ENCODE measurements around the gene TOMM5.

DNA sequence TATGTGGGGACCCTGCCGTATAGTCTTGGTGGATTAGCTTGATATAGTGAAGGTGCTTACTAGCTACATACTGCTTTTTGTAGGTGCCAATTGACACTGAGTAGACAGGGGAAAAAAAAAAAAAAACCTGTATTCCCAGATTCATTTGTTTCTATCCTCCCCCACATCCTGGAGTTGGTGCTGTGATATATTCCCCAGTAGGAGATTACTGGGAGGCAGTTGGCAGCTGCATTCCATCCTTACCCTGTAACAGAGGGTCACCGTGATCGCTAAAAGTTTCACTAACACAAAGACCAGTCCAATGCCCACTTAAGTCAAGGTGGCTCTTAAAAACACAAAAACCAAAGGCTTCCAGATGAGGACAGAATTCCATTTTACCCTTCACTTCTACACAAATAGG, 27.4 kb upstream of the TOMM5 start:
- TF ChIP-seq, protein P1, sequence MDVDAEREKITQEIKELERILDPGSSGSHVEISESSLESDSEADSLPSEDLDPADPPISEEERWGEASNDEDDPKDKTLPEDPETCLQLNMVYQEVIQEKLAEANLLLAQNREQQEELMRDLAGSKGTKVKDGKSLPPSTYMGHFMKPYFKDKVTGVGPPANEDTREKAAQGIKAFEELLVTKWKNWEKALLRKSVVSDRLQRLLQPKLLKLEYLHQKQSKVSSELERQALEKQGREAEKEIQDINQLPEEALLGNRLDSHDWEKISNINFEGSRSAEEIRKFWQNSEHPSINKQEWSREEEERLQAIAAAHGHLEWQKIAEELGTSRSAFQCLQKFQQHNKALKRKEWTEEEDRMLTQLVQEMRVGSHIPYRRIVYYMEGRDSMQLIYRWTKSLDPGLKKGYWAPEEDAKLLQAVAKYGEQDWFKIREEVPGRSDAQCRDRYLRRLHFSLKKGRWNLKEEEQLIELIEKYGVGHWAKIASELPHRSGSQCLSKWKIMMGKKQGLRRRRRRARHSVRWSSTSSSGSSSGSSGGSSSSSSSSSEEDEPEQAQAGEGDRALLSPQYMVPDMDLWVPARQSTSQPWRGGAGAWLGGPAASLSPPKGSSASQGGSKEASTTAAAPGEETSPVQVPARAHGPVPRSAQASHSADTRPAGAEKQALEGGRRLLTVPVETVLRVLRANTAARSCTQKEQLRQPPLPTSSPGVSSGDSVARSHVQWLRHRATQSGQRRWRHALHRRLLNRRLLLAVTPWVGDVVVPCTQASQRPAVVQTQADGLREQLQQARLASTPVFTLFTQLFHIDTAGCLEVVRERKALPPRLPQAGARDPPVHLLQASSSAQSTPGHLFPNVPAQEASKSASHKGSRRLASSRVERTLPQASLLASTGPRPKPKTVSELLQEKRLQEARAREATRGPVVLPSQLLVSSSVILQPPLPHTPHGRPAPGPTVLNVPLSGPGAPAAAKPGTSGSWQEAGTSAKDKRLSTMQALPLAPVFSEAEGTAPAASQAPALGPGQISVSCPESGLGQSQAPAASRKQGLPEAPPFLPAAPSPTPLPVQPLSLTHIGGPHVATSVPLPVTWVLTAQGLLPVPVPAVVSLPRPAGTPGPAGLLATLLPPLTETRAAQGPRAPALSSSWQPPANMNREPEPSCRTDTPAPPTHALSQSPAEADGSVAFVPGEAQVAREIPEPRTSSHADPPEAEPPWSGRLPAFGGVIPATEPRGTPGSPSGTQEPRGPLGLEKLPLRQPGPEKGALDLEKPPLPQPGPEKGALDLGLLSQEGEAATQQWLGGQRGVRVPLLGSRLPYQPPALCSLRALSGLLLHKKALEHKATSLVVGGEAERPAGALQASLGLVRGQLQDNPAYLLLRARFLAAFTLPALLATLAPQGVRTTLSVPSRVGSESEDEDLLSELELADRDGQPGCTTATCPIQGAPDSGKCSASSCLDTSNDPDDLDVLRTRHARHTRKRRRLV (CRISPR knock-in tag; IDR thresholded peaks at IDR 0.05), result no peak
- no peak for TF ChIP-seq ZBTB7A (CRISPR knock-in tag; IDR thresholded peaks at IDR 0.05)
- TF ChIP-seq NFE2L1 (CRISPR knock-in tag; IDR thresholded peaks at IDR 0.05; ENCODE audit: borderline replicate concordance), result no peak
- TF ChIP-seq, protein P2, sequence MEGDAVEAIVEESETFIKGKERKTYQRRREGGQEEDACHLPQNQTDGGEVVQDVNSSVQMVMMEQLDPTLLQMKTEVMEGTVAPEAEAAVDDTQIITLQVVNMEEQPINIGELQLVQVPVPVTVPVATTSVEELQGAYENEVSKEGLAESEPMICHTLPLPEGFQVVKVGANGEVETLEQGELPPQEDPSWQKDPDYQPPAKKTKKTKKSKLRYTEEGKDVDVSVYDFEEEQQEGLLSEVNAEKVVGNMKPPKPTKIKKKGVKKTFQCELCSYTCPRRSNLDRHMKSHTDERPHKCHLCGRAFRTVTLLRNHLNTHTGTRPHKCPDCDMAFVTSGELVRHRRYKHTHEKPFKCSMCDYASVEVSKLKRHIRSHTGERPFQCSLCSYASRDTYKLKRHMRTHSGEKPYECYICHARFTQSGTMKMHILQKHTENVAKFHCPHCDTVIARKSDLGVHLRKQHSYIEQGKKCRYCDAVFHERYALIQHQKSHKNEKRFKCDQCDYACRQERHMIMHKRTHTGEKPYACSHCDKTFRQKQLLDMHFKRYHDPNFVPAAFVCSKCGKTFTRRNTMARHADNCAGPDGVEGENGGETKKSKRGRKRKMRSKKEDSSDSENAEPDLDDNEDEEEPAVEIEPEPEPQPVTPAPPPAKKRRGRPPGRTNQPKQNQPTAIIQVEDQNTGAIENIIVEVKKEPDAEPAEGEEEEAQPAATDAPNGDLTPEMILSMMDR (CRISPR knock-in tag; IDR thresholded peaks at IDR 0.05), result no peak
- no peak for TF ChIP-seq POLR2A (IDR thresholded peaks at IDR 0.05; ENCODE audit: insufficient read depth in 1 of 2, low read depth in 2 of 2, low read length in 2 of 2)
- TF ChIP-seq EP300 (IDR thresholded peaks at IDR 0.05; ENCODE audit: low read depth in 2 of 2, low read length in 2 of 2), result no peak
- TF ChIP-seq EP300 (CRISPR knock-in tag; IDR thresholded peaks at IDR 0.05; ENCODE audit: borderline replicate concordance), result no peak
- no peak for TF ChIP-seq KDM5B (CRISPR knock-in tag; IDR thresholded peaks at IDR 0.05; ENCODE audit: borderline replicate concordance)

Data from HepG2 (cell line).